Lower leg skin (tissue), 3 donors: ENCODE measurements around the gene RDH5.

ENCODE experiments used
- CTCF ChIP-seq, 3 donors: fragments of 450-650 bp; IDR thresholded peaks; one replicate each; pipeline ENCODE4 v1.5.1; 2016; ENCODE audit warnings: antibody characterized with exemption in 3 of 3, mild to moderate bottlenecking in 3 of 3, moderate library complexity in 2 of 3
- POLR2A ChIP-seq, 2 donors: fragments of 450-650 bp; IDR thresholded peaks; one replicate each; pipeline ENCODE4 v1.6.1; 2016 to 2017; ENCODE audit warnings: antibody characterized with exemption in 2 of 2, mild to moderate bottlenecking in 1 of 2, moderate library complexity in 1 of 2

GRCh38 chr12:55692631-55693322 lies 27.4 kb upstream of the RDH5 start:
- TF ChIP-seq CTCF (IDR thresholded peaks at IDR 0.05) (no peak), POLR2A (IDR thresholded peaks at IDR 0.05) (no peak)
